ENCODE data around the gene TMEM9.

TMEM9 gene

GRCh38 chr1:201154389-201155165 lies at the start of gene TMEM9:
Gene TMEM9, minus strand, starts transcription at chr1:201154474. Its CDS starts 551 bp downstream, at chr1:201153923.
- TF ChIP-seq TEAD4 (IDR thresholded peaks at IDR 0.05) (no peak), CEBPB (IDR thresholded peaks at IDR 0.05) (peak; percentile 100), EP300 (IDR thresholded peaks at IDR 0.05; ENCODE audit: borderline replicate concordance) (0 out of 2 replicates have a peak, but pooled peaks have one; percentile 22), TCF12 (IDR thresholded peaks at IDR 0.05; ENCODE audit: low read depth) (no peak), YY1 (IDR thresholded peaks at IDR 0.05; ENCODE audit: low read depth) (no peak), EGR1 (IDR thresholded peaks at IDR 0.05) (no peak), TAF1 (IDR thresholded peaks at IDR 0.05; ENCODE audit: low read depth) (0 out of 2 replicates have a peak, but pooled peaks have one; percentile 7), CREB1 (IDR thresholded peaks at IDR 0.05; ENCODE audit: low read depth) (peak; percentile 17; the same call in 1 of the 2 replicates), FOXM1 (IDR thresholded peaks at IDR 0.05; ENCODE audit: borderline replicate concordance, low read depth) (no peak), ZBTB7A (IDR thresholded peaks at IDR 0.05; ENCODE audit: low read depth) (peak; percentile 76; the same call in 1 of the 2 replicates), NFIC (IDR thresholded peaks at IDR 0.05) (no peak), RAD21 (IDR thresholded peaks at IDR 0.05; ENCODE audit: low read depth) (no peak)
- TF ChIP-seq, protein P1, sequence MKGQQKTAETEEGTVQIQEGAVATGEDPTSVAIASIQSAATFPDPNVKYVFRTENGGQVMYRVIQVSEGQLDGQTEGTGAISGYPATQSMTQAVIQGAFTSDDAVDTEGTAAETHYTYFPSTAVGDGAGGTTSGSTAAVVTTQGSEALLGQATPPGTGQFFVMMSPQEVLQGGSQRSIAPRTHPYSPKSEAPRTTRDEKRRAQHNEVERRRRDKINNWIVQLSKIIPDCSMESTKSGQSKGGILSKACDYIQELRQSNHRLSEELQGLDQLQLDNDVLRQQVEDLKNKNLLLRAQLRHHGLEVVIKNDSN (IDR thresholded peaks at IDR 0.05) = no peak
- TF ChIP-seq, protein P2, sequence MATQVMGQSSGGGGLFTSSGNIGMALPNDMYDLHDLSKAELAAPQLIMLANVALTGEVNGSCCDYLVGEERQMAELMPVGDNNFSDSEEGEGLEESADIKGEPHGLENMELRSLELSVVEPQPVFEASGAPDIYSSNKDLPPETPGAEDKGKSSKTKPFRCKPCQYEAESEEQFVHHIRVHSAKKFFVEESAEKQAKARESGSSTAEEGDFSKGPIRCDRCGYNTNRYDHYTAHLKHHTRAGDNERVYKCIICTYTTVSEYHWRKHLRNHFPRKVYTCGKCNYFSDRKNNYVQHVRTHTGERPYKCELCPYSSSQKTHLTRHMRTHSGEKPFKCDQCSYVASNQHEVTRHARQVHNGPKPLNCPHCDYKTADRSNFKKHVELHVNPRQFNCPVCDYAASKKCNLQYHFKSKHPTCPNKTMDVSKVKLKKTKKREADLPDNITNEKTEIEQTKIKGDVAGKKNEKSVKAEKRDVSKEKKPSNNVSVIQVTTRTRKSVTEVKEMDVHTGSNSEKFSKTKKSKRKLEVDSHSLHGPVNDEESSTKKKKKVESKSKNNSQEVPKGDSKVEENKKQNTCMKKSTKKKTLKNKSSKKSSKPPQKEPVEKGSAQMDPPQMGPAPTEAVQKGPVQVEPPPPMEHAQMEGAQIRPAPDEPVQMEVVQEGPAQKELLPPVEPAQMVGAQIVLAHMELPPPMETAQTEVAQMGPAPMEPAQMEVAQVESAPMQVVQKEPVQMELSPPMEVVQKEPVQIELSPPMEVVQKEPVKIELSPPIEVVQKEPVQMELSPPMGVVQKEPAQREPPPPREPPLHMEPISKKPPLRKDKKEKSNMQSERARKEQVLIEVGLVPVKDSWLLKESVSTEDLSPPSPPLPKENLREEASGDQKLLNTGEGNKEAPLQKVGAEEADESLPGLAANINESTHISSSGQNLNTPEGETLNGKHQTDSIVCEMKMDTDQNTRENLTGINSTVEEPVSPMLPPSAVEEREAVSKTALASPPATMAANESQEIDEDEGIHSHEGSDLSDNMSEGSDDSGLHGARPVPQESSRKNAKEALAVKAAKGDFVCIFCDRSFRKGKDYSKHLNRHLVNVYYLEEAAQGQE (IDR thresholded peaks at IDR 0.05; ENCODE audit: low read depth) = no peak
- TF ChIP-seq, protein P3, sequence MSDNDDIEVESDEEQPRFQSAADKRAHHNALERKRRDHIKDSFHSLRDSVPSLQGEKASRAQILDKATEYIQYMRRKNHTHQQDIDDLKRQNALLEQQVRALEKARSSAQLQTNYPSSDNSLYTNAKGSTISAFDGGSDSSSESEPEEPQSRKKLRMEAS (IDR thresholded peaks at IDR 0.05) = no peak

DNA sequence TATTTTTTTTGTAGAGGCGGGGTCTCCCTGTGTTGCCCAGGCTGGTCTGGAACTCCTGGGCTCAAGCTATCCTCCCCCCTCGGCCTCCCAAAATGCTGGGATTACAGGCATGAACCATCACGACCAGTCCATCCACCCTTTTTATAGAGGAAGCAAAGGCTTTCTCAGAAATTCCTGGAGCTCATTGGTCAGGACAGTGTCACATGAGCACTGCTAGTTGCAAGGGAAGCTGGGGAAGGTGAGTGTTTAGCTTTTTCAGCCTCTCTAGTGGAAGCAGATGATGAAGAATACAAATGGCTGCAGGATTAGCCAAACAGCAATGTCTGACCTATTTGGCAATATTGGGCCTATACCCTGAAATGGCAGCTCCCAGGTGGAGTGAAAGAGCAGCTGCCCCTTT lies 44.3 kb upstream of the TMEM9 start:
- TF ChIP-seq, protein P1 (IDR thresholded peaks at IDR 0.05) = peak; percentile 74
- TF ChIP-seq CREB1 (IDR thresholded peaks at IDR 0.05; ENCODE audit: low read depth) = no peak

- TF ChIP-seq ZBTB7A (IDR thresholded peaks at IDR 0.05; ENCODE audit: low read depth) (no peak), RAD21 (IDR thresholded peaks at IDR 0.05; ENCODE audit: low read depth) (no peak), CEBPB (IDR thresholded peaks at IDR 0.05) (no peak)
- TF ChIP-seq, protein P3 (IDR thresholded peaks at IDR 0.05) = no peak
- TF ChIP-seq, protein P2 (IDR thresholded peaks at IDR 0.05; ENCODE audit: low read depth) = no peak
These were observed 39.8 kb upstream of the TMEM9 start for GRCh38 chr1:201194046-201194445.

- TF ChIP-seq CEBPB (IDR thresholded peaks at IDR 0.05) = no peak
- TF ChIP-seq, protein P2 (IDR thresholded peaks at IDR 0.05; ENCODE audit: low read depth) = no peak
- no peak for TF ChIP-seq TAF1 (IDR thresholded peaks at IDR 0.05; ENCODE audit: low read depth)
- TF ChIP-seq FOXM1 (IDR thresholded peaks at IDR 0.05; ENCODE audit: borderline replicate concordance, low read depth) = peak; percentile 75
- TF ChIP-seq ZBTB7A (IDR thresholded peaks at IDR 0.05; ENCODE audit: low read depth) = no peak
- TF ChIP-seq CREB1 (IDR thresholded peaks at IDR 0.05; ENCODE audit: low read depth) = no peak
- TF ChIP-seq YY1 (IDR thresholded peaks at IDR 0.05; ENCODE audit: low read depth) = no peak
- TF ChIP-seq RAD21 (IDR thresholded peaks at IDR 0.05; ENCODE audit: low read depth) = no peak
- 0 out of 2 replicates have a peak, but pooled peaks have one; percentile 25 for TF ChIP-seq TEAD4 (IDR thresholded peaks at IDR 0.05)
- TF ChIP-seq EGR1 (IDR thresholded peaks at IDR 0.05) = no peak
- peak; percentile 88 for TF ChIP-seq NFIC (IDR thresholded peaks at IDR 0.05)
- TF ChIP-seq, protein P3 (IDR thresholded peaks at IDR 0.05) = no peak; the same call in 1 of the 2 replicates
- peak; percentile 47 for TF ChIP-seq EP300 (IDR thresholded peaks at IDR 0.05; ENCODE audit: borderline replicate concordance)
- TF ChIP-seq, protein P1 (IDR thresholded peaks at IDR 0.05) = peak; percentile 12; the same call in 1 of the 2 replicates
- peak; percentile 95 for TF ChIP-seq TCF12 (IDR thresholded peaks at IDR 0.05; ENCODE audit: low read depth)
These were observed 38.1 kb upstream of the TMEM9 start for GRCh38 chr1:201192261-201192788.

Data from Ishikawa (cell line).